C4-2B (cell line): ENCODE results near the gene SPRY2.

Experiments used
- H3K27ac ChIP-seq: fragments of 450-650 bp; 2 replicates; pipeline ENCODE4 v1.5.1; 2017
- CTCF ChIP-seq: fragments of 450-650 bp; conservative IDR thresholded peaks from 2 replicates; pipeline ENCODE4 v1.5.1; 2017; ENCODE audit warnings: mild to moderate bottlenecking
- ZFX ChIP-seq: fragments of 450-650 bp; IDR thresholded peaks from 2 replicates; pipeline ENCODE4 v1.6.1; 2017

The SPRY2 gene

GRCh38 chr13:80297503-80297902 is 43.4 kb downstream of the SPRY2 start:
- H3K27ac ChIP-seq: no peak overlapping the region
- TF ChIP-seq ZFX: no peak
- no peak for TF ChIP-seq CTCF

- no peak overlapping the region for H3K27ac ChIP-seq
Measured at GRCh38 chr13:80297094-80297493, 43.8 kb downstream of the SPRY2 start.

GRCh38 chr13:80296638-80297037 is 44.3 kb downstream of the SPRY2 start:
- H3K27ac ChIP-seq: no peak overlapping the region
- no peak for TF ChIP-seq ZFX
- TF ChIP-seq CTCF: no peak

More at GRCh38 chr13:80297094-80297493, 43.8 kb downstream of the SPRY2 start:
- TF ChIP-seq CTCF (no peak), ZFX (no peak)

GRCh38 chr13:80290591-80290990 is 50.3 kb downstream of the SPRY2 start:
- H3K27ac ChIP-seq: no peak overlapping the region

More at GRCh38 chr13:80290591-80290990, 50.3 kb downstream of the SPRY2 start:
- TF ChIP-seq ZFX (no peak), CTCF (no peak)
